ENCODE results near the gene SLC43A1. TPM values are rescaled to one million over a fixed set of nuclear protein-coding genes. Genes with fewer than 3 reads are reported as not detected.

SLC43A1 gene
- total RNA-seq, 1 donor from 2014 or later: 5.6 TPM

DNA sequence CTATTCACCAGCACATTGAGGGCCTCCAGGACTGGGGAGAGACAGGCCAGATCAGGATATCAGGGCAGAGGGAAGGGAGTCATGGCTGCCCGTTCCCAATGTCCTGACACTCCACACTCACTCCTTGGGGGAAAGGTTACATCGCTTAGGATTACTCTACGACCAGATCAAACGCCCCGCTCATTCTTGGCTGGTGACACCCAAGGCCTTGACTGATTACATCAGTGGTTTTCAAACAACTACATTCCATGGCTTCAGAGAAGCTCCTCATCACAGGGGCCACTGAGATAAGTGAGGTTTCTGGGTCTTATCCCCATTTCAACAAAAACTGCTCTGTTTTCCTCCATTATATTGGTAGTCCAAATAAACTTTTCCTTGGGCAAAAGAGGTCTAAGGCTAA is 37.0 kb upstream of the SLC43A1 start:
- no peak for DNase-seq (ENCODE audit: low spot score)
- H3K27me3 Mint-ChIP-seq (ENCODE audit: low read depth): no peaks in the 10 kb centered on the region
- no peak overlapping the region for H3K4me3 Mint-ChIP-seq (ENCODE audit: unreplicated experiment)
- no peaks in the 10 kb centered on the region for H3K4me1 Mint-ChIP-seq (ENCODE audit: low read depth)
- TF ChIP-seq, protein P1, sequence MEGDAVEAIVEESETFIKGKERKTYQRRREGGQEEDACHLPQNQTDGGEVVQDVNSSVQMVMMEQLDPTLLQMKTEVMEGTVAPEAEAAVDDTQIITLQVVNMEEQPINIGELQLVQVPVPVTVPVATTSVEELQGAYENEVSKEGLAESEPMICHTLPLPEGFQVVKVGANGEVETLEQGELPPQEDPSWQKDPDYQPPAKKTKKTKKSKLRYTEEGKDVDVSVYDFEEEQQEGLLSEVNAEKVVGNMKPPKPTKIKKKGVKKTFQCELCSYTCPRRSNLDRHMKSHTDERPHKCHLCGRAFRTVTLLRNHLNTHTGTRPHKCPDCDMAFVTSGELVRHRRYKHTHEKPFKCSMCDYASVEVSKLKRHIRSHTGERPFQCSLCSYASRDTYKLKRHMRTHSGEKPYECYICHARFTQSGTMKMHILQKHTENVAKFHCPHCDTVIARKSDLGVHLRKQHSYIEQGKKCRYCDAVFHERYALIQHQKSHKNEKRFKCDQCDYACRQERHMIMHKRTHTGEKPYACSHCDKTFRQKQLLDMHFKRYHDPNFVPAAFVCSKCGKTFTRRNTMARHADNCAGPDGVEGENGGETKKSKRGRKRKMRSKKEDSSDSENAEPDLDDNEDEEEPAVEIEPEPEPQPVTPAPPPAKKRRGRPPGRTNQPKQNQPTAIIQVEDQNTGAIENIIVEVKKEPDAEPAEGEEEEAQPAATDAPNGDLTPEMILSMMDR (IDR thresholded peaks at IDR 0.05): no peak
- H3K36me3 Mint-ChIP-seq (ENCODE audit: low read depth): peaks cover 6% of the 10 kb centered on the region
- no peak overlapping the region for H3K27ac Mint-ChIP-seq (ENCODE audit: unreplicated experiment)
- H3K9me3 Mint-ChIP-seq (ENCODE audit: low read depth): no peaks in the 10 kb centered on the region

DNA sequence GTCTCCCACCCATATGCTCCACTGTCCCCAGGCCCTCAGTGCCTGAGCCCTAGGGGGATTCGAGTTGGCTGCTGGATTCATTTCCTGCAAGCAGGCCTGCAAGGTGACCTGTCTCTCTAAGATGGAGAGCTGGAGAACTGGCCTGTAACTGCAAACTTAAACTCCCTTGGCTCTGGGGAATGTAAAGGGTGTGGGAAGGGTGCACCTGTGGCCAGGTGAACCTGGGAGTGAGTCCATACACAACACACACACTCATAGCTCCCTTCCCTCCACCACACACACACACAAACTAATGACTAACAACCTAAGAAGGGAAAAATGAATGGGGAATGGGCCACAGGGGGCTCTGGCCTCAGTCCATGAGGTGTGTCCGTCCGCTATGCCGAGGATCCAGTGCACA is 36.4 kb upstream of the SLC43A1 start:
- Mint-ChIP-seq H3K27ac (ENCODE audit: unreplicated experiment) (no peak overlapping the region), H3K9me3 (ENCODE audit: low read depth) (no peaks in the 10 kb centered on the region), H3K4me1 (ENCODE audit: low read depth) (no peaks in the 10 kb centered on the region), H3K4me3 (ENCODE audit: unreplicated experiment) (no peak overlapping the region), H3K36me3 (ENCODE audit: low read depth) (peaks cover 6% of the 10 kb centered on the region), H3K27me3 (ENCODE audit: low read depth) (no peaks in the 10 kb centered on the region)
- TF ChIP-seq, protein P1 (IDR thresholded peaks at IDR 0.05): no peak
- DNase-seq (ENCODE audit: low spot score): no peak

DNA sequence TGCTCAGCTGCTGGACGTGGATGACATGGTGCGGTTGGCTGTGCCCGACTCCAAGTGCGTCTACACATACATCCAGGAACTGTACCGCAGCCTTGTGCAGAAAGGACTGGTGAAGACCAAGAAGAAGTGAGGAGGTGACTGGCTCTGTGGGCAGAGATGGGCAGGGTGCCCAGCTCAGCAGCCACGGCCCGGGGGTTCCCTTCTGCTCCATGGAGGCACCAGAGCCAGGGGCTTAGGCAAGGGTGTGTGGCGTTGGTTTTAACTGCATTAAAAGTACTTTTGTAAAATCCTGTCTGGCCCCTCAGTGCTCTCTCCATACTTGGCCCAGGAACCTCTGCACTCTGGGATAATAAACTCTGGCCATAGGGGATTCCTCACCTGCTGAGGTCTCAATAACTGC is 34.5 kb upstream of the SLC43A1 start:
- no peak for DNase-seq (ENCODE audit: low spot score)
- H3K9me3 Mint-ChIP-seq (ENCODE audit: low read depth): no peaks in the 10 kb centered on the region
- TF ChIP-seq, protein P1 (IDR thresholded peaks at IDR 0.05): no peak
- no peak overlapping the region for H3K4me3 Mint-ChIP-seq (ENCODE audit: unreplicated experiment)
- peaks cover 4% of the 10 kb centered on the region for H3K36me3 Mint-ChIP-seq (ENCODE audit: low read depth)
- H3K27me3 Mint-ChIP-seq (ENCODE audit: low read depth): no peaks in the 10 kb centered on the region
- no peaks in the 10 kb centered on the region for H3K4me1 Mint-ChIP-seq (ENCODE audit: low read depth)
- H3K27ac Mint-ChIP-seq (ENCODE audit: unreplicated experiment): no peak overlapping the region

DNA sequence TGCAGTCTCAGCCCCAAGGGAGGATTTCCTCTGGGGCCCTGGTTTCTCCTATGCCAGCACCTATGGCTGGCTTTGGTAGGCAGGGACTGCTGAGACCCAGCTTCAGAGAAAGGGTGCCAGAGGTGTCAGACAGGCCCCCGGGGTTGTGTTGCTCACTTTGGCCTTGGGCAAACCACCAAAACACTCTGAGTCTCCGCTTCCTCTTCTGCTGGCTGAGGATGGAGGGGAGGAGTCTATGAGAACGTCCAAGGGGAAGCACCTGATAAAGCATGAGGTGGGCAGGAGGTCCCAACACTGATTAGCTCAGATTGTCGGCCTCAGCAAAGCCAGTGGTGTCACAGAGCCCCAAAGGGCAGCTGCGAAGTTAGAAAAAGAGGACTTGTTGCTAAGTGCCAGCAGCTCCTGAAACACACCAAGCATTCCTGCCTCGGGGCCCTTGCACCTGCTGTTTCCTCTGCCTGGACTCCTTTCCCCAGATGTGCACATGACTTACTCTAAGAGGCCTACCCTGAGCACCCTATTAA is 32.4 kb upstream of the SLC43A1 start:
- Mint-ChIP-seq H3K27ac (ENCODE audit: unreplicated experiment) (no peak overlapping the region), H3K9me3 (ENCODE audit: low read depth) (no peaks in the 10 kb centered on the region), H3K27me3 (ENCODE audit: low read depth) (peaks cover 2% of the 10 kb centered on the region), H3K4me1 (ENCODE audit: low read depth) (no peaks in the 10 kb centered on the region), H3K4me3 (ENCODE audit: unreplicated experiment) (no peak overlapping the region), H3K36me3 (ENCODE audit: low read depth) (no peaks in the 10 kb centered on the region)
- TF ChIP-seq, protein P1 (IDR thresholded peaks at IDR 0.05): no peak
- no peak for DNase-seq (ENCODE audit: low spot score)

DNA sequence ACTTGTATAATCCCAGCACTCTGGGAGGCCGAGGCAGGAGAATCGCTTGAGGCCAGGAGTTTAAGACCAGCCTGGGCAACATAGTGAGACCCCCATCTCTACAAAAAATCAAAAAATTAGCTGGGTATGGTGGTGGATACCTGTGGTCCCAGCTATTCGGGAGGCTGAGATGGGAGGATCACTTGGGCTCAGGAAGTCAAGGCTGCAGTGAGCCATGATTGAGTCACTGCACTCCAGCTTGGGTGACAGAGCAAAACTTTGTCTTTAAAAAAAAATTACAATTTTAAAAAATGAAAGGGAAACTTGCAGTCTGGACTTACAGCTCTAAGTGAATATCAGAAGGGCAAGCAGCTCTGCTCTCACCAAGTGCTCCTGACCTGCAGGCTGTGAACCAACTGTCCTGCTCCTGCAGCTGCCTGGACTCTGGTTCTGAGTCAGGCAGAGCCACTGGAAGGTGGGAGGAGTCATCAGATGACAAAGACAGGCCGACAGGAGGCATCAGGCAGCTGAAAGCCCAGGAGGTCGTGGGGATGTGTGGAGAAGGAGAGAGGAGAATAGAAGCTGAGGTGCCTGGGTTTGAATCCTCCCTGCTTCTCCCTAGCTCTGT is 31.5 kb upstream of the SLC43A1 start:
- Mint-ChIP-seq H3K27ac (ENCODE audit: unreplicated experiment) (no peak overlapping the region), H3K9me3 (ENCODE audit: low read depth) (no peaks in the 10 kb centered on the region), H3K36me3 (ENCODE audit: low read depth) (no peaks in the 10 kb centered on the region), H3K4me3 (ENCODE audit: unreplicated experiment) (no peak overlapping the region), H3K4me1 (ENCODE audit: low read depth) (no peaks in the 10 kb centered on the region), H3K27me3 (ENCODE audit: low read depth) (peaks cover 10% of the 10 kb centered on the region)
- DNase-seq (ENCODE audit: low spot score): no peak
- TF ChIP-seq, protein P1 (IDR thresholded peaks at IDR 0.05): peak; percentile 16
